GM12872 (cell line): ENCODE results near the gene PHF2.

Experiments used
- TF ChIP-seq, protein P1 (sequence below): IDR thresholded peaks from 3 replicates; pipeline ENCODE4 v1.5.1; 2011; ENCODE audit warnings: low read depth, mild to moderate bottlenecking, low read length, moderate library complexity; ENCODE audit not compliant: insufficient read depth

Gene PHF2

DNA sequence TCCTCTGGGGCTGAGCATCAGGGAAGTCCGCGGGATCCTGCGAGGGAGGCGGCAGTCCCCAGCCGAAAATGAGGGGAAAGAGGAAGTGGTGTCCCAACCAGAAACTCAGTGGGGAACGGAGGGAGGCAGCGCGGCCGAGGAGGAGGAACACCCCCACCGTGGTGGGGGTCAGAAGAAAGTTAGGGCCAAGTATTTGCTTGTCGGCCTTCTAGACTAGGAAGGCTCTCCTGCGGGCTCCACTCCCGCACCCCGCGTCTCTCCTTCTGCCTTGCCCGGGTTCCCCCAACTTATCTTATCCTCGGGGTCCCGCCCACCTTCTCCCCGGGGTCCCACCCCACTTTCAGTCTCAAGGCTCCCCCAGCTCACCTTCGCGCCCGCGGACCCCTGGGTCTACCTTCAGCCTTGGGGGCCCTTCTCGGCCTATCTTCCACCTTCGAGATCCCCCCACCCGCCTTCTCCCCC, 557 bp upstream of the PHF2 start:
- TF ChIP-seq, protein P1, sequence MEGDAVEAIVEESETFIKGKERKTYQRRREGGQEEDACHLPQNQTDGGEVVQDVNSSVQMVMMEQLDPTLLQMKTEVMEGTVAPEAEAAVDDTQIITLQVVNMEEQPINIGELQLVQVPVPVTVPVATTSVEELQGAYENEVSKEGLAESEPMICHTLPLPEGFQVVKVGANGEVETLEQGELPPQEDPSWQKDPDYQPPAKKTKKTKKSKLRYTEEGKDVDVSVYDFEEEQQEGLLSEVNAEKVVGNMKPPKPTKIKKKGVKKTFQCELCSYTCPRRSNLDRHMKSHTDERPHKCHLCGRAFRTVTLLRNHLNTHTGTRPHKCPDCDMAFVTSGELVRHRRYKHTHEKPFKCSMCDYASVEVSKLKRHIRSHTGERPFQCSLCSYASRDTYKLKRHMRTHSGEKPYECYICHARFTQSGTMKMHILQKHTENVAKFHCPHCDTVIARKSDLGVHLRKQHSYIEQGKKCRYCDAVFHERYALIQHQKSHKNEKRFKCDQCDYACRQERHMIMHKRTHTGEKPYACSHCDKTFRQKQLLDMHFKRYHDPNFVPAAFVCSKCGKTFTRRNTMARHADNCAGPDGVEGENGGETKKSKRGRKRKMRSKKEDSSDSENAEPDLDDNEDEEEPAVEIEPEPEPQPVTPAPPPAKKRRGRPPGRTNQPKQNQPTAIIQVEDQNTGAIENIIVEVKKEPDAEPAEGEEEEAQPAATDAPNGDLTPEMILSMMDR = no peak

DNA sequence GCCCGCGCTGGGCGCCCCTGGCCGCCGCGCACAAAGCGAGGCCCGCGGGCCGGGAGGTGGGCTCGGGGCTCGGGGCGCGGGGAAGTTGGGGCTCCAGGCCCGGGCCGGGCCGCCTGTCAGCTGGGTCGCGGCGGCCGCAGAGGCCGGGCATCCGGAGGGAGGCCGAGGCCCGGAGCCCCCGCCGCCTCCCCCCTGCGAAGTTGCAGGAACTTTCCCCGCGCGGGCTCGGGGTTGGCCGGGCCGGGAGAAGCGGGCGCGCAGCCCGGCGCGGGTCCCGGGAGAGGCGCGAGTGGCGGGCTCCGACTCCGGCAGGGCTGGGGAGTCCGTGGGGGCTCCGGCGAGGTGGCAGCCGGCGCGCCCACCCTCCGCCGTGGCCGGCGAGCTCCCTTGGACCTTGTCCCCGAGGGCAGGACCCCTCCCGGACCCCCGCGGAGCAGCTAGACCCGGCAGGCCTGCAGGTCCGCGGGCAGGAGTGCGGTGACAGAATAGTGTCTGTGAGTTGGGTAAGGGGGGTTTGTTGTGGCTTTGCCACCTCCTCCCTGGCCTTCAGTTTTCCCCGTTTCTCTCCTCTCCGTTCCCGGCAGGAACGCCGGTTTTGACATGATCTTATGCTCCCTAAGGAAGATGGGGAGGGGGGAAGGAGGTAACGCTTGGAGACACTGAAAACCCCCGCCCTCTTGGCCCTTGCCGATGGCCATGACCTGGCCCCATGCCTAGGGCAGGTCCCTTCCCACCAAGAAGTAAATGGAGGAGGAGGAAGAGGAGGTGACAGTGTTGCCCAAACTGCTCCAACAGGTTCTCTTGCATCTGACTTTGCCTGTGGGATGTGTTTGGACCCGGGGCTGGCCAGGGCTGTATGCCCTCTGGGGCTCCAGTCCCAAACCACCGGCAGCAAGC, 942 bp downstream of the PHF2 start:
- TF ChIP-seq, protein P1 = no peak

DNA sequence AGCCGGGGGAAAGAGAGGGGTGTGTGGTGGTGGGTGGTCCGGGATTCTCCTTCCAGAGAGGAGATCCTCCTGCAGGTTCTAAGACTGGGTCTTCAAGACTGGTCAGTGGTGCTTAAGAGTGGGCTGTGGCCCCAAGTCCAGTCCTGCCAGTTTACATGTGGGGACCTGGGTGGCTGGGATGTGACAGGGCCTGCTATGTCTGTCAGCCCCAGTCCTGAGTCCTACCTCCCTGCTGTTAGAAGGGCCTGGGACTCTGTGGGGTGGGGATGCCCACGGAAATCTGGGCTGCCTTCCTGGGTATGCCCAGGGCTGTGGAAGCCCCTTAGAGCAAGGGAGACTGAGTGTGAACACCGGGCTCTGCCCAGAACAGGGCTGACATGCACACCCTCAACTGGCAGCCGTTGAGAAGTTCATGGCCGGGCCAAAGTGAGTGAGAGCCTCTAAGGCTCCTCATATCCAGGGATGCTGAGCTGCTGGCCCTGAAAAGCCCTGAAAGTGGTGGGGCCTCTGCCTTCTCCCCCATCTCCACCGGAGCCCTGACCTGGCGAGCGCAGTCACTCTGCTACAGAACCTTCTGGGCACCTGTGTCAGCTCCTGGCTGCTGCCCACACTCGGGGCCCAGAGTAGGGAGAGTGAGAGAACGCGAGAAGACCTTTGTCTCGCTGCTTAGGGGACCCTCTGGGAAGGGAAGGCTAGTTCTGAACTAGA, 1.7 kb downstream of the PHF2 start:
- TF ChIP-seq, protein P1 = no peak

DNA sequence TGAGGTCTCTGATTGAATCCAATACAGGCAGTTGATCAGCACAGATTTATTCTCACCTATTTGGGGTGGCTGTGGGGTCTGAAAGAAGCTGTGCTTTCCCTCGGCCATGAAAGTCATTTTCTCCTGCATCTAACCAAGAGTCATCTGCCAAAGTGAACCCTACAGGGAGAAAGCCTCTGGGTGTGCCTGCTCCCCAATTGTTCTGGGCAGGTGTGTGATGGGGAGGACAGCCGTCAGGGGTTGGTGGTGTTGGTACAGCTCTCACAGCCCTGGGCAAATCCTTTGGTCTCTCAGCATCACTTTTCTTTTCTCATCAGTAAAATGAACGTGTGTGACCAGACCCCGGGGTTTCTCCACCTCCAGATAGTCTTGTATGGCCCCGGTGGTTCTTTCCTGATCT, 2.5 kb downstream of the PHF2 start:
- TF ChIP-seq, protein P1 = no peak

DNA sequence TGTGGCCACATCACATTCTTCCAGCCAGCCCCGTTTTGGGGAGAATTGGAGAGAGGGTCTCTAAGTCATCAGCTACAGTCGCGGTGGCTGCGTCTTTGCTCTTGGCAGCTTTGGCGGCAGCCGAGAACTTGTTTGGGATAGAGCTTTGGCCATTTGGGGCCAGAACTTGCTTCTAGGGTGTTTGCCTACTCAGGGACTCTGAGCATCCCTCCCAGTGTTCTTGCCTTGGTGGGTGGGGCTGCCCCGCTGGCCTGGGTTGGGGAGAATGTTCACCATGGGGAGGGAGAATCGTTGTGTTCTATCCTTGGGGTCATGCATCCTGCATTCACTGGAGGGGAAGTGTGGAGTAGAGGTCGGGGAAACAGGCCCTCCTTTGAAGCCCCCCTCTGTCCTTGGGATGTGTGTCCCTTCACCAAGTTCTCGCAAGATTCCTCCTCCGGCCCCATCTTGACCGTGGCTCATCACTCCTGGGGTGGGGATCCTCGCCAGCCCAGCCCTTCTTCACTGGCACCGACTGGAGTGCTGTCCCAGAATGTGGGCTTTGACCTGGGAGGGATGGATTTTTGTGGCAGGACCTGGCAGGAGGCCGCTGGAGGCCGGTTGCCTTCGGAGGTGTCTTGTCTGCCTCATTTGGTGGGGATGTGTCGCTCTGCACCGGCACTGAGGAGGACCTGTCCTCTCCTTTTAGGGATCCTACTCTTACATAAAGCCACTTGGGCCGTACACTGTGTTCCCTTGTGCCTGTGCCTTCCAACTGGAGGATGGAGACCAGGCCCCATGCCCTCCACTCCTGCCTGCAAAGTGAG, 3.5 kb downstream of the PHF2 start:
- TF ChIP-seq, protein P1 = no peak

DNA sequence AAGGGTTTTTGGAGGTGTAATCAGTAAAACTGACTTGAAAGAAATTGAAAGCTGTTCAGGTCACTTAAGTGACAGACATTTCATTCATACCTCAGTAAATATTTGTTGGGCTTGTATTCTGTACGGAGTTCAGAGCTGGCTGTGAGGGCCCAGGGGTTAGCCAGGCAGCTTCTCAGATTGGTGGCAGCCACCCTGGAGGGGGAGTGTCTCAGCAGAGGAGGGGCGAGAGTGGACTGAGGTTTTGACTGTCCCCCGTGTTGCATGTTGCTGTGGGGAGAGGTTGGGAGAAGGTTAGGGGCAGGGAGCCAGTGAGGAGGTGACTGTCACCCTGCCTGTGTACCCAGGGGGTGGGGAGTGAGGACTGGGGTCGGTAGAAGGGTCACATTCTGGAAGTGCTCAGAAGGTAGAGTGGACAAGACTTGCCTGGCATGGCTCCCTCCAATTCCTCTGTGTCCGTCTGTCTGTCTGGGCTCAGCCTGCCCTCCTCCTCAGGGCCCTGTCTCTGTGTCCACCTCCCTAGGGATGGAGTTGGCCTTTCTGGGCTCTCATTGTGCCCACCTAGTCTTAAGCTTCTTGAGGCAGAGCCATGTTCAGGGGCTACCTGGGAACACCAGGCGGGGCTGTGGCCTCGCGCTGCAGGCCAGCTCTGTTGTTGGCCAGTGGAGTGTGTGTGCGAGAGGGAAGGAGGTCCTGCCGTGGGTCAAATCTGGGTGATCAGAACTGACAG, 4.4 kb downstream of the PHF2 start:
- TF ChIP-seq, protein P1 = no peak
